MCF 10A (cell line): ENCODE measurements around the gene RAD51AP2. TPM values are rescaled to one million over a fixed set of nuclear protein-coding genes. Genes with fewer than 3 reads are reported as not detected.

ENCODE experiments used
- BruUV-seq: library from RNA; stranded (reverse); fragments of 400-500 nt; replicated peaks from 2 replicates; lab custom pipeline; 2021; lab: Mats Ljungman, UMichigan
- CTCF ChIA-PET: fragments of 300-600 bp; sonication (Branson Sonifier 250); formaldehyde crosslinking; extraction: SDS; loops from one replicate; lab custom pipeline; 2021; ENCODE audit warnings: antibody characterized with exemption, inconsistent platforms; lab: Yijun Ruan, JAX
- POLR2A ChIA-PET: fragments of 300-600, 350-650 bp; sonication (Branson Sonifier 250); formaldehyde crosslinking; extraction: SDS; loops from one replicate; lab custom pipeline; 2020; ENCODE audit warnings: antibody characterized with exemption, inconsistent platforms; lab: Yijun Ruan, JAX
- DNase-seq: peaks from one replicate; pipeline ENCODE4 v3.0.0-alpha.2; 2018; ENCODE audit not compliant: unreplicated experiment
- H3K27ac Mint-ChIP-seq: one replicate; pipeline ENCODE4 v1.8.0; 2022; ENCODE audit warnings: mild to moderate bottlenecking, low read depth, mixed read lengths; ENCODE audit not compliant: unreplicated experiment
- H3K27me3 Mint-ChIP-seq: one replicate; pipeline ENCODE4 v1.8.0; 2022; ENCODE audit warnings: mixed read lengths; ENCODE audit not compliant: insufficient read depth, unreplicated experiment
- H3K36me3 Mint-ChIP-seq: one replicate; pipeline ENCODE4 v1.8.0; 2022; ENCODE audit warnings: mild to moderate bottlenecking, moderate library complexity, mixed read lengths; ENCODE audit not compliant: insufficient read depth, unreplicated experiment
- H3K4me1 Mint-ChIP-seq: one replicate; pipeline ENCODE4 v1.8.0; 2022; ENCODE audit warnings: mixed read lengths; ENCODE audit not compliant: insufficient read depth, unreplicated experiment
- H3K4me3 Mint-ChIP-seq: one replicate; pipeline ENCODE4 v1.8.0; 2022; ENCODE audit warnings: mild to moderate bottlenecking, moderate library complexity, mixed read lengths; ENCODE audit not compliant: unreplicated experiment
- H3K9me3 Mint-ChIP-seq: one replicate; pipeline ENCODE4 v1.8.0; 2022; ENCODE audit warnings: mixed read lengths; ENCODE audit not compliant: unreplicated experiment
- CTCF ChIP-seq: fragments of 200-600 bp; IDR thresholded peaks from one replicate; pipeline ENCODE4 v1.8.0; 2022; ENCODE audit warnings: antibody characterized with exemption, mild to moderate bottlenecking; ENCODE audit not compliant: unreplicated experiment
- intact Hi-C: fragments of 100-400 bp; cut with micrococcal nuclease; formaldehyde crosslinking; loops from 2 replicates; pipeline ENCODE4 v1.14.1; 2022
- total RNA-seq: library from RNA; stranded (reverse); gene quantifications from 2 replicates; pipeline ENCODE4 v1.2.3, GENCODE V29; 2022

RAD51AP2 gene
- total RNA-seq, 1 experiment from 2014 or later: 0.14 TPM

GRCh38 chr2:17543848-17544247 lies 25.6 kb upstream of the RAD51AP2 start:
- H3K27ac Mint-ChIP-seq: no peak overlapping the region
- peaks cover 31% of the 10 kb centered on the region for H3K4me1 Mint-ChIP-seq
- POLR2A ChIA-PET: interaction anchor here (0.8 to 2.6 kb wide), 8 partner anchors 22 to 102 kb away, joined by 3 to 12 read pairs (median 4); partner anchors contain the start of gene RAD51AP2
- H3K27me3 Mint-ChIP-seq: no peaks in the 10 kb centered on the region
- TF ChIP-seq CTCF: no peak
- intact Hi-C loops: loop anchor here (2.0 to 10.0 kb wide), 3 partner anchors 45 to 239 kb away; no protein-coding TSS in a partner anchor
- CTCF ChIA-PET: interaction anchor here (0.7 to 1.3 kb wide), 4 partner anchors 34 to 922 kb away, joined by 3 to 6 read pairs (median 4); no protein-coding TSS in a partner anchor
- no peak for DNase-seq
- H3K36me3 Mint-ChIP-seq: peaks cover 6% of the 10 kb centered on the region
- no peaks in the 10 kb centered on the region for H3K9me3 Mint-ChIP-seq
- BruUV-seq: no TSS peak
- no peak overlapping the region for H3K4me3 Mint-ChIP-seq

- no peak for TF ChIP-seq CTCF
- Mint-ChIP-seq H3K9me3 (no peaks in the 10 kb centered on the region), H3K36me3 (peaks cover 6% of the 10 kb centered on the region), H3K27ac (no peak overlapping the region), H3K4me3 (no peak overlapping the region), H3K4me1 (peaks cover 31% of the 10 kb centered on the region), H3K27me3 (no peaks in the 10 kb centered on the region)
- intact Hi-C loops: loop anchor here (5.0 to 10.0 kb wide), 2 partner anchors 116 to 238 kb away; no protein-coding TSS in a partner anchor
- BruUV-seq: no TSS peak
- DNase-seq: no peak
- ChIA-PET POLR2A (interaction anchor here (0.8 to 2.6 kb wide), 4 partner anchors 25 to 78 kb away, joined by 3 to 12 read pairs (median 4); partner anchors contain the start of gene RAD51AP2), CTCF (interaction anchor here (0.8 to 1.3 kb wide), 3 partner anchors 34 to 125 kb away, joined by 3 to 6 read pairs (median 5); no protein-coding TSS in a partner anchor)
These were observed 25.0 kb upstream of the RAD51AP2 start for GRCh38 chr2:17543131-17543660.

GRCh38 chr2:17542471-17542870 lies 24.2 kb upstream of the RAD51AP2 start:
- Mint-ChIP-seq H3K9me3 (no peaks in the 10 kb centered on the region), H3K4me3 (no peak overlapping the region), H3K36me3 (peaks cover 6% of the 10 kb centered on the region), H3K27me3 (no peaks in the 10 kb centered on the region), H3K27ac (no peak overlapping the region), H3K4me1 (peaks cover 31% of the 10 kb centered on the region)
- TF ChIP-seq CTCF: no peak
- POLR2A ChIA-PET: interaction anchor here (0.6 to 5.2 kb wide), 4 partner anchors 30 to 102 kb away, joined by 3 to 53 read pairs (median 48); no protein-coding TSS in a partner anchor
- intact Hi-C loops: loop anchor here (5.0 to 10.0 kb wide), 2 partner anchors 115 to 238 kb away; no protein-coding TSS in a partner anchor
- BruUV-seq: no TSS peak
- no peak for DNase-seq
- CTCF ChIA-PET: no interaction called here

- BruUV-seq: no TSS peak
- CTCF ChIA-PET: interaction anchor here (0.5 to 1.4 kb wide), 2 partner anchors 33 to 54 kb away, joined by 3 read pairs; no protein-coding TSS in a partner anchor
- no peak for TF ChIP-seq CTCF
- Mint-ChIP-seq H3K27me3 (no peaks in the 10 kb centered on the region), H3K27ac (peak overlapping the region; percentile 85), H3K9me3 (no peaks in the 10 kb centered on the region), H3K4me3 (peak overlapping the region; percentile 87), H3K4me1 (peaks cover 31% of the 10 kb centered on the region), H3K36me3 (peaks cover 6% of the 10 kb centered on the region)
- no peak for DNase-seq
- intact Hi-C loops: loop anchor here (5.0 to 10.0 kb wide), 2 partner anchors 114 to 237 kb away; no protein-coding TSS in a partner anchor
- POLR2A ChIA-PET: interaction anchor here (1.2 to 5.2 kb wide), 7 partner anchors 18 to 103 kb away, joined by 3 to 53 read pairs (median 22); partner anchors contain the start of gene RAD51AP2
These were observed 23.3 kb upstream of the RAD51AP2 start for GRCh38 chr2:17541531-17541950.
